Esophagus (tissue), 2 donors: Measurements from ENCODE around the gene INTS2. TPM values are rescaled to one million over a fixed set of nuclear protein-coding genes. Genes with fewer than 3 reads are reported as not detected.
"Not testable (repeated sequence)": the region's sequence is repeated elsewhere in the genome, so short reads cannot be mapped to it uniquely, and the experiment has no call there.

Experiments used
- H3K27ac ChIP-seq, 2 donors: one replicate each; pipeline ENCODE4 v1.5.1; 2013; ENCODE audit warnings: low read depth in 2 of 2, mild to moderate bottlenecking in 2 of 2, inconsistent platforms in 1 of 2, low read length in 1 of 2, moderate library complexity in 1 of 2
- H3K27me3 ChIP-seq, 2 donors: one replicate each; pipeline ENCODE4 v1.6.1; 2013; ENCODE audit warnings: low read length in 2 of 2, control low read depth in 1 of 2, mild to moderate bottlenecking in 1 of 2; ENCODE audit not compliant: insufficient read depth in 2 of 2, control insufficient read depth in 1 of 2
- H3K36me3 ChIP-seq, 2 donors: one replicate each; pipeline ENCODE4 v1.6.1; 2013; ENCODE audit warnings: low read length in 1 of 2; ENCODE audit not compliant: control insufficient read depth in 2 of 2, insufficient read depth in 2 of 2
- H3K4me1 ChIP-seq, 2 donors: one replicate each; pipeline ENCODE4 v1.6.1; 2013; ENCODE audit warnings: low read length in 1 of 2; ENCODE audit not compliant: control insufficient read depth in 2 of 2, insufficient read depth in 2 of 2
- H3K4me3 ChIP-seq, 2 donors: one replicate each; pipeline ENCODE4 v1.5.1; 2013; ENCODE audit warnings: low read length in 2 of 2, mild to moderate bottlenecking in 2 of 2, low read depth in 1 of 2, moderate library complexity in 1 of 2
- H3K9me3 ChIP-seq, 2 donors: one replicate each; pipeline ENCODE4 v1.6.1; 2013; ENCODE audit warnings: mild to moderate bottlenecking in 2 of 2, low read depth in 1 of 2, low read length in 1 of 2, moderate library complexity in 1 of 2; ENCODE audit not compliant: control insufficient read depth in 2 of 2, insufficient read depth in 1 of 2
- WGBS, 2 donors: extraction: QIAGEN DNeasy Blood & Tissue Kit; methylation state at CpG; one replicate each; pipeline ENCODE4 v1.1.7; 2013; 5-methylcytosine and 5-hydroxymethylcytosine counted together
- polyA plus RNA-seq, 2 donors: library from polyadenylated mRNA; stranded (reverse); fragments of 200-250 nt; gene quantifications; one replicate each; pipeline ENCODE4 v1.2.3, GENCODE V29; 2013
- donor health status: healthy with polysubstance abuse.
- donor health status: Bipolar disorder and iron deficiency.

INTS2 gene
- polyA plus RNA-seq, 2 donors = 2.1 to 2.3 TPM

DNA sequence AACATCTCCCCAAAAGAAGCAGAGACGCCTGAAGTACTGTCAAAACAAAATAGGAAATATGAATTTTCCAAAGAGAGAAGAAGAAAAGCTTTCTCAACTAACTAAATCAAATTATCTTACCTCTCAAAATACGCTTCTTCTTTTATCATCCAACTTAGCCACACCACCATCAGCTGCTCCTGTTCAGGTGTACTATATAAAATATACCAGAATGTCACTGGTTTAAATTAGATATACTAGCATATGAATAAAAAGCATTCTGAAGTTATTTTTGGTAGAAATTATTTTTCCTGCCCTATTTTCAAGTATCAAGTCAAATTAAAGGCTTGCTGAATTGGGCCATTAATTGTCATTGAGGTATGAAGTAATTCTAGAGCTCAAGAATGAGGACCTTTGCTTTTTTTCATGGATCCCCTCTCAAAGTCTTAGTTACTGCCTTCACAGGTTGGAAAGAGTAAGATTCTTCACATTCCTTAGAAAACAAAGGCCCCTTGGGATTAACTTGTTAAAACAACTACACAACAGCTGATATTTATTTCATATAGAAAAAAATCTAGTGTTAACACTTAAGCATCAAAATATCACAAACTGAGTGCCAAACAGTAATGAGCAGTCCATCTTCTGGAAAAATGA lies 30.1 kb downstream of the INTS2 start:
- Histone ChIP-seq H3K27ac (no peak overlapping the region), H3K9me3 (no peaks in the 10 kb centered on the region), H3K4me1 (no peaks in the 10 kb centered on the region), H3K36me3 (no peaks in the 10 kb centered on the region), H3K4me3 (no peak overlapping the region), H3K27me3 (no peaks in the 10 kb centered on the region)
- WGBS, 2 donors = 94 to 95% methylated on average over 2 of the region's 2 CpGs

GRCh38 chr17:61895391-61895790 lies 32.4 kb downstream of the INTS2 start:
- Histone ChIP-seq H3K27me3 (no peaks in the 10 kb centered on the region), H3K27ac (no peak overlapping the region), H3K4me1 (no peaks in the 10 kb centered on the region), H3K9me3 (no peaks in the 10 kb centered on the region), H3K36me3 (no peaks in the 10 kb centered on the region), H3K4me3 (no peak overlapping the region)
- 51 to 60% methylated on average over 2 of the region's 2 CpGs for WGBS, 2 donors

DNA sequence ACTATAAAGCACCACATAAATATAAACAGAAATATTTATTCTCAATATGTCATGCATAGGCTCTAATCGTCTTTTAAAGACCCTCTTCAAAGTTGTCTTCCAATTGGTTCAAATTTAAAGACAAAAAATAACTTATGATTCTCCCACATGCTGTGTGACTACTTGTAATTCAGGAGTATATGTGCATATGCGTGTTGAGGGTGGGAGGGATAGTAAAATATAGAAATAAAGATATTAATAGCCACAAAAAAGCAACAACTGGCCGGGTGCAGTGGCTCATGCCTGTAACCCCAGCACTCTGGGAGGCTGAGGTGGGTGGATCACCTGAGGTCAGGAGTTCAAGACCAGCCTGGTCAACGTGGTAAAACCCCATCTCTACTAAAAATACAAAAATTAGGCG lies 33.5 kb downstream of the INTS2 start:
- not testable (repeated sequence) for H3K4me3 ChIP-seq, H3K36me3 ChIP-seq
- WGBS, 2 donors = 79 to 90% methylated on average over 5 of the region's 5 CpGs

GRCh38 chr17:61887733-61888132 lies 40.0 kb downstream of the INTS2 start:
- 88 to 96% methylated on average over 6 of the region's 6 CpGs for WGBS, 2 donors
- not testable (repeated sequence) for H3K4me3 ChIP-seq, H3K36me3 ChIP-seq, H3K9me3 ChIP-seq, H3K4me1 ChIP-seq, H3K27ac ChIP-seq, H3K27me3 ChIP-seq

More for the DNA sequence above, 33.5 kb downstream of the INTS2 start:
- not testable (repeated sequence) for H3K4me1 ChIP-seq, H3K27ac ChIP-seq, H3K9me3 ChIP-seq, H3K27me3 ChIP-seq

DNA sequence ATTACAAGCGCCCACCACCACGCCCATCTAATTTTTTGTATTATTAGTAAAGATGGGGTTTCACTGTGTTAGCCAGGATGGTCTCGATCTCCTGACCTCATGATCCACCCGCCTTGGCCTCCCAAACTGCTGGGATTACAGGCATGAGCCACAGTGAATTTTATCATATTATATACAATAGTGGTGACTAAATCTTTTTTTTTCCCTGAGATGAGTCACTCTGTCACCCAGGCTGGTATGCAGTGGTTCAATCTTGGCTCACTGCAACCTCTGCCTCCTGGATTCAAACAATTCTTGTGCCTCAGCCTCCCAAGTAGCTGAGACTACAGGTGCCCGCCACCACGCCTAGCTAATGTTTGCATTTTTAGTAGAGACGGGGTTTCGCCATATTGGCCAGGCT lies 41.9 kb downstream of the INTS2 start:
- not testable (repeated sequence) for H3K27ac ChIP-seq, H3K36me3 ChIP-seq, H3K9me3 ChIP-seq, H3K4me1 ChIP-seq, H3K4me3 ChIP-seq, H3K27me3 ChIP-seq
- WGBS, 2 donors = 96 to 97% methylated on average over 8 of the region's 8 CpGs

DNA sequence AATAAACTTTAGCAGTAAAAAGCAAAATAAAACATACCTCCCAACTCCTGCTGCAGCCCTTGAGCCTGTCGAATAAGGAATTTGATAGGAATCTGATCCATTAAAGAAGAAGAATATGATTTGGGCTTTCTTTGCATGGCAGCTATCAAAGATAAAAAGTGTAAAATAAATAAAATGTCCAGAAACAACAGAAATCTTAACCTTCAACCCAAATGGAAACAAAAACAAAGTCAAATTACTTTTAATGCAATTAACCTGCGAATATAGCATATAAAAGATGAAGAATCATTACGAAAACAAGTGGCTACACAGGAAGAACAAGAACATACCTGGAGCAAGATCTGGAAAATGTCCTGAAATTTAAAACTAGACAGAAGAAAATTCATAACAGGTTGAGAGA lies 42.9 kb downstream of the INTS2 start:
- 94 to 96% methylated on average over 3 of the region's 3 CpGs for WGBS, 2 donors
- H3K36me3 ChIP-seq = no peaks in the 10 kb centered on the region
- H3K4me1 ChIP-seq = no peaks in the 10 kb centered on the region
- H3K4me3 ChIP-seq = no peak overlapping the region
- no peaks in the 10 kb centered on the region for H3K9me3 ChIP-seq
- H3K27me3 ChIP-seq = no peaks in the 10 kb centered on the region
- no peak overlapping the region for H3K27ac ChIP-seq

DNA sequence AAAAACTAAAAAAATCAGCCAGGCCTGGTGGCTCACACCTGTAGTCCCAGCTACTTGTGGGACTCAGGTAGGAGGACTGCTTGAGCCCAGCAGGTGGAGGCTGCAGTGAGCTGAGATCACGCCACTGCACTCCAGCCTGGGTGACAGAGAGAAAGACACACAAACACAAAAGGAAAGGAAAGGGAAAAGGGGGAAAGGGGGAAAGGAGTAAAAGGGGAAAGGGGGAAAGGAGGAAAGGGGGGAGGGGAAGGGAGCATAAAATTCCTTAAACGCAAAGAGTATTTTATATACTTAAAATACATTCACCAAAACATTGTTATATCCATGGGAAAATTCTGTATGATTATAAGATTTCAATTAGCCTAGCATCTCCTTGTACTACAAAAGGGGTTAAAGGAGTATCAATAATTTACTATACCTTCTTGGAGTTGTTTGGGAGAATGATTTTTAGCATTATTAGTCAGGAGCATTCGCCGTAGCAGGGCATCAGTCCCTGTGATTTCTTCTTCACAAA lies 47.1 kb downstream of the INTS2 start:
- Histone ChIP-seq H3K9me3 (no peaks in the 10 kb centered on the region), H3K4me1 (no peaks in the 10 kb centered on the region), H3K36me3 (peaks cover 0 to 2% of the 10 kb centered on the region in 2 donors), H3K27me3 (no peaks in the 10 kb centered on the region), H3K27ac (no peak overlapping the region), H3K4me3 (no peak overlapping the region)
- WGBS, 2 donors = 98% methylated on average over 4 of the region's 4 CpGs

DNA sequence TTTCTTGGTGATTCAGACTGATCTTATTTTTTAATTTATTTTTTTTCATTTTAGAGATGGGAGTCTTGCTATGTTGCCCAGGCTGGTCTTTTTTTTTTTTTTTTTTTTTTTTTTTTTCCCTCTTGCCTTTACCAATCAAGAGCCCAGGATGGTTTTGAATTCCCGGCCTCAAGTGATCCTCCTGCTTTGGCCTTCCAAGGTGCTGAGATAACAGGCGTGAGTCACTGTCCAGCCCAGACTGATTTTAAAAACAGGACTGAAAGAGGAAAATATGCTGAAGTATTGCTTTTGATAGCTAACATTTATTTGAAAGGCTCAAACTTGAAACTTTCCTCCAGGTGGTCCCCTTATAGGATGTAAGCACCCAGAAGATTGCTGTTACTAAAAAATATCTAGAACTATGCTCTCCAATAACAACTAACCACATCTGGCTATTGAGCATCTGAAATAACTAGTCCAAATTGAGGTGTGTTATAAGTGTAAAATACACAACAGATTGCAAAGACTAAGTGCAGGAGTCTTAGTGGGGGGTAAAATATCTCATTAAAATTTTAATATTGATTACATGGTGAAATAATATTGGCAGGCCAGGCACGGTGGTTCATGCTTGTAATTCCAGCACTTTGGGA lies 48.7 kb downstream of the INTS2 start:
- Histone ChIP-seq H3K4me3 (no peak overlapping the region), H3K36me3 (peaks cover 0 to 2% of the 10 kb centered on the region in 2 donors), H3K4me1 (no peaks in the 10 kb centered on the region), H3K9me3 (no peaks in the 10 kb centered on the region), H3K27me3 (no peaks in the 10 kb centered on the region), H3K27ac (no peak overlapping the region)
- WGBS, 2 donors = 97 to 98% methylated on average over 3 of the region's 3 CpGs

GRCh38 chr17:61878520-61878919 lies 49.3 kb downstream of the INTS2 start:
- Histone ChIP-seq H3K4me1 (no peaks in the 10 kb centered on the region), H3K27ac (no peak overlapping the region), H3K9me3 (no peaks in the 10 kb centered on the region), H3K27me3 (no peaks in the 10 kb centered on the region), H3K4me3 (no peak overlapping the region), H3K36me3 (peaks cover 0 to 2% of the 10 kb centered on the region in 2 donors)
- WGBS, 2 donors = 73 to 75% methylated on average over 2 of the region's 2 CpGs

DNA sequence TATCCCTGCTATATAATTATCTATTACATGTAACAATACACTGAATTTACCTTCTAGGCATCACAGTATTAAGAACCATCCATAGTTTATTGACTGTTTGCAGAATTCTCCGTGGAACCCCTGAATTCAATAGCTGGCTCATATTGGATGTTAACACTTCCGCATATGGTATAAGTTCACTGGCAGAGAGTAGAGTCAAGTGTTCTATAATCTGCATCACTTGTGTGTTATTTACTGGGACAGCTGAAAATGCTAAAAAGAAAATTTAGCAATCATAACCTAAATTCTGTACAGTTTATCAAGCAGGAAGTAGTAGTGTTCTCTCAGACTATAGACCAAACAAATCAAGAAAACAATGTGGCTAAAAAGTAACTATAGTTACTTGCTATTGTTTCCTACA lies 49.9 kb downstream of the INTS2 start:
- no peak overlapping the region for H3K27ac ChIP-seq
- WGBS, 2 donors = 96% methylated on average over 2 of the region's 2 CpGs

More for the DNA sequence above, 49.9 kb downstream of the INTS2 start:
- peaks cover 0 to 2% of the 10 kb centered on the region in 2 donors for H3K36me3 ChIP-seq
- no peaks in the 10 kb centered on the region for H3K9me3 ChIP-seq
- no peaks in the 10 kb centered on the region for H3K4me1 ChIP-seq
- H3K27me3 ChIP-seq = no peaks in the 10 kb centered on the region
- H3K4me3 ChIP-seq = no peak overlapping the region
